Mesodermal cell (in vitro differentiated cells): Measurements from ENCODE around the gene SUSD4.

Experiments used
- H3K27ac ChIP-seq: 2 replicates; pipeline ENCODE4 v1.7.0; 2013; ENCODE audit warnings: mild to moderate bottlenecking, low read depth, low read length, moderate library complexity; ENCODE audit not compliant: severe bottlenecking
- H3K36me3 ChIP-seq: 2 replicates; pipeline ENCODE4 v1.7.1; 2013; ENCODE audit warnings: mild to moderate bottlenecking, low read length, moderate library complexity; ENCODE audit not compliant: control insufficient read depth, insufficient read depth
- H3K4me1 ChIP-seq: one replicate; pipeline ENCODE4 v1.7.1; 2013; ENCODE audit warnings: mild to moderate bottlenecking, low read length; ENCODE audit not compliant: insufficient read depth, control insufficient read depth, poor library complexity, severe bottlenecking
- H3K4me3 ChIP-seq: 2 replicates; pipeline ENCODE4 v1.7.0; 2013; ENCODE audit warnings: low read length, control low read depth, mild to moderate bottlenecking; ENCODE audit not compliant: insufficient read depth, poor library complexity, severe bottlenecking; ENCODE audit errors: extremely low read depth
- H3K9me3 ChIP-seq: 2 replicates; pipeline ENCODE4 v1.7.1; 2013; ENCODE audit warnings: mild to moderate bottlenecking, low read length, moderate library complexity; ENCODE audit not compliant: control insufficient read depth
- WGBS, 2 experiments: methylation state at CpG; one replicate each; pipeline ENCODE4 v1.1.5; 2013; ENCODE audit warnings: missing lambda C conversion rate in 2 of 2; ENCODE audit not compliant: insufficient coverage in 2 of 2; 5-methylcytosine and 5-hydroxymethylcytosine counted together

SUSD4 gene

GRCh38 chr1:223189525-223189902, 174.5 kb downstream of the SUSD4 start:
- Histone ChIP-seq H3K4me3 (no peak overlapping the region), H3K27ac (no peak overlapping the region), H3K9me3 (no peaks in the 10 kb centered on the region), H3K4me1 (no peaks in the 10 kb centered on the region), H3K36me3 (no peaks in the 10 kb centered on the region)
- 76 to 83% methylated on average over 2 of the region's 4 CpGs for WGBS, 2 experiments

GRCh38 chr1:223188618-223189356, 175.2 kb downstream of the SUSD4 start:
- Histone ChIP-seq H3K4me1 (no peaks in the 10 kb centered on the region), H3K9me3 (no peaks in the 10 kb centered on the region), H3K36me3 (no peaks in the 10 kb centered on the region), H3K4me3 (no peak overlapping the region), H3K27ac (no peak overlapping the region)
- 70 to 86% methylated on average over 2 to 4 of the region's 5 CpGs for whole genome bisulfite sequencing, 2 experiments

GRCh38 chr1:223186800-223187199, 177.2 kb downstream of the SUSD4 start:
- H3K36me3 ChIP-seq = no peaks in the 10 kb centered on the region
- no peak overlapping the region for H3K4me3 ChIP-seq
- no peaks in the 10 kb centered on the region for H3K4me1 ChIP-seq
- H3K27ac ChIP-seq = no peak overlapping the region
- 80 to 100% methylated on average over 1 to 2 of the region's 3 CpGs for WGBS, 2 experiments
- no peaks in the 10 kb centered on the region for H3K9me3 ChIP-seq

- Histone ChIP-seq H3K4me1 (no peaks in the 10 kb centered on the region), H3K9me3 (no peaks in the 10 kb centered on the region), H3K4me3 (no peak overlapping the region), H3K36me3 (no peaks in the 10 kb centered on the region), H3K27ac (no peak overlapping the region)
- WGBS, 2 experiments = 84 to 100% methylated on average over 2 to 3 of the region's 9 CpGs
Measured at GRCh38 chr1:223183268-223183862, 180.6 kb downstream of the SUSD4 start.

GRCh38 chr1:223180731-223181321, 183.2 kb downstream of the SUSD4 start:
- H3K4me1 ChIP-seq = no peaks in the 10 kb centered on the region
- no peaks in the 10 kb centered on the region for H3K36me3 ChIP-seq
- no peak overlapping the region for H3K27ac ChIP-seq
- 86% methylated on average over 1 of the region's 5 CpGs; no CpG with 5 or more reads in 1 of the 2 experiments for WGBS, 2 experiments
- H3K9me3 ChIP-seq = no peaks in the 10 kb centered on the region
- no peak overlapping the region for H3K4me3 ChIP-seq

- no CpG with 5 or more reads among the region's 1 CpG for WGBS, 2 experiments
Measured at GRCh38 chr1:223179786-223180185, 184.2 kb downstream of the SUSD4 start.

GRCh38 chr1:223179280-223179679, 184.7 kb downstream of the SUSD4 start:
- Histone ChIP-seq H3K9me3 (no peaks in the 10 kb centered on the region), H3K27ac (no peak overlapping the region), H3K4me1 (no peaks in the 10 kb centered on the region), H3K36me3 (no peaks in the 10 kb centered on the region), H3K4me3 (no peak overlapping the region)
- 75 to 100% methylated on average over 1 to 2 of the region's 3 CpGs for WGBS, 2 experiments

More at GRCh38 chr1:223179786-223180185, 184.2 kb downstream of the SUSD4 start:
- no peaks in the 10 kb centered on the region for H3K36me3 ChIP-seq
- H3K9me3 ChIP-seq = no peaks in the 10 kb centered on the region
- no peak overlapping the region for H3K4me3 ChIP-seq
- H3K27ac ChIP-seq = no peak overlapping the region
- H3K4me1 ChIP-seq = no peaks in the 10 kb centered on the region

GRCh38 chr1:223177681-223178080, 186.3 kb downstream of the SUSD4 start:
- H3K36me3 ChIP-seq = no peaks in the 10 kb centered on the region
- no peaks in the 10 kb centered on the region for H3K9me3 ChIP-seq
- no peaks in the 10 kb centered on the region for H3K4me1 ChIP-seq
- WGBS, 2 experiments = 51 to 77% methylated on average over 4 of the region's 5 CpGs
- H3K4me3 ChIP-seq = no peak overlapping the region
- no peak overlapping the region for H3K27ac ChIP-seq

- 67% methylated on average over 1 of the region's 3 CpGs; no CpG with 5 or more reads in 1 of the 2 experiments for WGBS, 2 experiments
Measured at GRCh38 chr1:223176437-223176836, 187.5 kb downstream of the SUSD4 start.

GRCh38 chr1:223175633-223176032, 188.3 kb downstream of the SUSD4 start:
- Histone ChIP-seq H3K4me1 (no peaks in the 10 kb centered on the region), H3K4me3 (no peak overlapping the region), H3K36me3 (no peaks in the 10 kb centered on the region), H3K9me3 (no peaks in the 10 kb centered on the region), H3K27ac (no peak overlapping the region)
- 81 to 98% methylated on average over 2 to 3 of the region's 3 CpGs for WGBS, 2 experiments

More at GRCh38 chr1:223176437-223176836, 187.5 kb downstream of the SUSD4 start:
- Histone ChIP-seq H3K36me3 (no peaks in the 10 kb centered on the region), H3K27ac (no peak overlapping the region), H3K4me3 (no peak overlapping the region), H3K9me3 (no peaks in the 10 kb centered on the region), H3K4me1 (no peaks in the 10 kb centered on the region)

GRCh38 chr1:223175032-223175431, 188.9 kb downstream of the SUSD4 start:
- Histone ChIP-seq H3K36me3 (no peaks in the 10 kb centered on the region), H3K4me1 (no peaks in the 10 kb centered on the region), H3K9me3 (no peaks in the 10 kb centered on the region), H3K4me3 (no peak overlapping the region), H3K27ac (no peak overlapping the region)
- WGBS, 2 experiments = 42 to 66% methylated on average over 2 to 3 of the region's 4 CpGs
